HFF-Myc (cell line): Measurements from ENCODE around the gene PACS1.

Experiments used
- DNase-seq: peaks from one replicate; pipeline ENCODE4 v3.0.0-alpha.2; 2011; ENCODE audit warnings: low read depth; ENCODE audit errors: extremely low read depth
- H3K4me3 ChIP-seq: replicated peaks from 2 replicates; pipeline ENCODE4 v1.5.1; 2011; ENCODE audit warnings: low read depth, mild to moderate bottlenecking, control low read depth, low read length
- TF ChIP-seq, protein P1 (sequence below): IDR thresholded peaks from 2 replicates; pipeline ENCODE4 v1.5.1; 2012; ENCODE audit warnings: mild to moderate bottlenecking, low read depth, low read length, control low read depth; ENCODE audit errors: missing control alignments

PACS1 gene

GRCh38 chr11:66168289-66168688 is 98.2 kb downstream of the PACS1 start:
- no peak overlapping the region for H3K4me3 ChIP-seq
- DNase-seq: no peak
- TF ChIP-seq, protein P1, sequence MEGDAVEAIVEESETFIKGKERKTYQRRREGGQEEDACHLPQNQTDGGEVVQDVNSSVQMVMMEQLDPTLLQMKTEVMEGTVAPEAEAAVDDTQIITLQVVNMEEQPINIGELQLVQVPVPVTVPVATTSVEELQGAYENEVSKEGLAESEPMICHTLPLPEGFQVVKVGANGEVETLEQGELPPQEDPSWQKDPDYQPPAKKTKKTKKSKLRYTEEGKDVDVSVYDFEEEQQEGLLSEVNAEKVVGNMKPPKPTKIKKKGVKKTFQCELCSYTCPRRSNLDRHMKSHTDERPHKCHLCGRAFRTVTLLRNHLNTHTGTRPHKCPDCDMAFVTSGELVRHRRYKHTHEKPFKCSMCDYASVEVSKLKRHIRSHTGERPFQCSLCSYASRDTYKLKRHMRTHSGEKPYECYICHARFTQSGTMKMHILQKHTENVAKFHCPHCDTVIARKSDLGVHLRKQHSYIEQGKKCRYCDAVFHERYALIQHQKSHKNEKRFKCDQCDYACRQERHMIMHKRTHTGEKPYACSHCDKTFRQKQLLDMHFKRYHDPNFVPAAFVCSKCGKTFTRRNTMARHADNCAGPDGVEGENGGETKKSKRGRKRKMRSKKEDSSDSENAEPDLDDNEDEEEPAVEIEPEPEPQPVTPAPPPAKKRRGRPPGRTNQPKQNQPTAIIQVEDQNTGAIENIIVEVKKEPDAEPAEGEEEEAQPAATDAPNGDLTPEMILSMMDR: no peak

DNA sequence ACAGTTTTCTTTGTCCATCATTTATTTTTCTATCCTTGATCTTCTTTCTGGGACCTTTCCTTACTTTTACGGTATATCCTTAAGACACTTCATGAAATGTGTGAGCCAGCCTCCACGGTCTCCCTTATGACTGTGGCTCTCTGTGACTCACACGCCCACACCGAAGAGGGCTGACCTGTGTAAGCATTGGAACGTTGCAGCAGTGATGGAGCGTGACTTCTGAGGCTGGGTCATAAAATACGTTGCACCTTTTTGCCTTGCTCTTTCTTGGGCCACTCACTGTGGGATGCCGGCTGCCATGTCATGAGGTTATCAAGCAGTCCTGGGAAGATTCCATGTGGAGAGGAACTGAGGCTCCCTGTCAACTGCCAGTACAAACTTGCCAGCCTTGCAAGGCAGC is 102.1 kb downstream of the PACS1 start:
- no peak overlapping the region for H3K4me3 ChIP-seq
- TF ChIP-seq, protein P1: no peak
- no peak for DNase-seq

GRCh38 chr11:66176650-66177049 is 106.6 kb downstream of the PACS1 start:
- DNase-seq: no peak
- TF ChIP-seq, protein P1: no peak

DNA sequence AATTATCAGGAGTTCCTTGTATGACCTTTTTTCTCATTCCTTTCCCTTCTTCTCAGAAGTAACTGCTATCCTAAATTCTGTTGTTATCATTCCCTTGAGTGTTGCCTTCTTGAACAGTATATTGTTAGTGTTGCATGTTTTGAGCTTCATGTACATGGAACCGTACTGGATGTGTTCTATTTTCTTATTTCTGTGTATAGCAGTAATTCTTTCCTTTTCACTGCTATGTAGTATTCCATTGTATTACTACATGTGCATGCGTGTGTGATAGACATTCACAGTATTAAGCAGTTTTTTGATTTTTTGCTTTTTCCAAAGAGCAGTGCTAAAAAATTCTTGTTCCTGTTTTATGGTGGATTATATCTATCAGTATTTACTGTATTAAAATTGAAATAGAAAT is 108.1 kb downstream of the PACS1 start:
- TF ChIP-seq, protein P1: no peak
- DNase-seq: no peak

More at GRCh38 chr11:66176650-66177049, 106.6 kb downstream of the PACS1 start:
- no peak overlapping the region for H3K4me3 ChIP-seq

DNA sequence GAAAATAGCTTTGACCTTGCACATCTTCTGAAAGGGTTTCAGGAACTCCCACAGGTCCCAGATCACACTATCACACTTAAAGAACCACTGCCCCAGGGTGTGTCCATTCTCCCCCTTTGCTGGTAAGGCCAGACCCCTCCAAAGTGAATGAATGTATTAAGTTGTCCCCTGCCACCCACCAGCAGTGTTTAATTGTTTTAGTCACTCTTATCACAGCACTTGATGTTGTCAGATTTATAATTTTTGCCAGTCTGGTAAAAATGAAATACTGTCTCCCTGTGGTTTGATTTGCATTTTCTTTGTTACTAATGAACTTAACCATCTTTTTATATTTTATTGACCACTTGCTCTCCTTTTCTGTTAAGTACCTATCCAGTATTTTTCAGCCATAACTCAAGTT is 108.8 kb downstream of the PACS1 start:
- DNase-seq: no peak
- H3K4me3 ChIP-seq: no peak overlapping the region
- TF ChIP-seq, protein P1: no peak

More for the DNA sequence above, 108.1 kb downstream of the PACS1 start:
- H3K4me3 ChIP-seq: no peak overlapping the region

GRCh38 chr11:66181632-66182315 is 111.7 kb downstream of the PACS1 start:
- no peak for DNase-seq
- TF ChIP-seq, protein P1: no peak
- no peak overlapping the region for H3K4me3 ChIP-seq
